ENCODE results near the gene EXOC2.

Gene EXOC2

GRCh38 chr6:558089-558488 lies 134.8 kb downstream of the EXOC2 start:
- no peaks in the 10 kb centered on the region; the same call in 1 of the 2 replicates for H3K36me3 ChIP-seq (ENCODE audit: control insufficient read depth, low read length)
- no peak overlapping the region for H3K4me2 ChIP-seq (ENCODE audit: low read length)
- no peaks in the 10 kb centered on the region for H3K4me1 ChIP-seq (ENCODE audit: control insufficient read depth, low read length)
- no peaks in the 10 kb centered on the region for H4K20me1 ChIP-seq (ENCODE audit: control insufficient read depth, insufficient read depth, low read depth, low read length)
- no peak overlapping the region for H3K4me3 ChIP-seq (ENCODE audit: low read length)
- H3K27ac ChIP-seq (ENCODE audit: low read depth, low read length): no peak overlapping the region
- no peaks in the 10 kb centered on the region for H3K9me3 ChIP-seq (ENCODE audit: control insufficient read depth, insufficient read depth, low read length)
- H3F3A ChIP-seq (ENCODE audit: control insufficient read depth, insufficient read depth): no peaks in the 10 kb centered on the region
- no peaks in the 10 kb centered on the region for H3K79me2 ChIP-seq (ENCODE audit: control insufficient read depth, low read length)
- no peaks in the 10 kb centered on the region for H3K9me2 ChIP-seq (replicated peaks; ENCODE audit: control insufficient read depth, low read length)
- no peaks in the 10 kb centered on the region for H3K27me3 ChIP-seq (ENCODE audit: control insufficient read depth, low read length)
- no peak for TF ChIP-seq EZH2phosphoT487 (IDR thresholded peaks at IDR 0.05; ENCODE audit: borderline replicate concordance, low read length)
- peak; percentile 12 for TF ChIP-seq CTCF (IDR thresholded peaks at IDR 0.05; ENCODE audit: low read depth, low read length, poor library complexity, severe bottlenecking)

DNA sequence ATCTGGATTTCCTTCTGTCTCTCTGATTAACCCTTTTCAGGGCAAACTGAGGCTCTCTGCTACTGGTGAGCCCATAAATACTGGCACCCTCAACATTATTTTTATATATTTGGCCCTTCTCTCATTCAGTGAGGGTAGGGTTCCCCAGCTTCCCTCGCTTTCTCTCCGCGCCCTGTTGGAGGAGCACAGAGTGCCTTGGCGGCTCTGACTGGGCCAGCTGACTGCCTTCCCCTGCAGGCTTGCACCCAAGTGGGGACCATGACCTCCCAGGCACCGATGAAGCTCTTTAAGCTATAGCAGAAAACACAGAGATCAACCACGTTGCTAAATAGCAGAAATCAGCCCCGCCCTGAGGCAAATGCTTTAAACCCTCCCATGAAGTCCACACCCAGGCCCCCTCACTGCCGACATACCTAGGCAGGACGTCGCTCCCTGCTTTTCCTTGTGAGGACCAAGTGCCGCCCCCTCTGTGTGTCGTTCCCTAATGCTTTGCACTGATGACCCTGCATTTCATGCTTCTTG lies 141.0 kb downstream of the EXOC2 start:
- H3K4me1 ChIP-seq (ENCODE audit: control insufficient read depth, low read length): no peaks in the 10 kb centered on the region
- no peak for TF ChIP-seq CTCF (IDR thresholded peaks at IDR 0.05; ENCODE audit: low read depth, low read length, poor library complexity, severe bottlenecking)
- no peak for TF ChIP-seq EZH2phosphoT487 (IDR thresholded peaks at IDR 0.05; ENCODE audit: borderline replicate concordance, low read length)
- no peaks in the 10 kb centered on the region; the same call in 1 of the 2 replicates for H3K36me3 ChIP-seq (ENCODE audit: control insufficient read depth, low read length)
- H3K27me3 ChIP-seq (ENCODE audit: control insufficient read depth, low read length): no peaks in the 10 kb centered on the region
- no peak overlapping the region for H3K4me3 ChIP-seq (ENCODE audit: low read length)
- H3K27ac ChIP-seq (ENCODE audit: low read depth, low read length): no peak overlapping the region
- H3K9me3 ChIP-seq (ENCODE audit: control insufficient read depth, insufficient read depth, low read length): no peaks in the 10 kb centered on the region
- no peak overlapping the region for H3K4me2 ChIP-seq (ENCODE audit: low read length)
- H3K9me2 ChIP-seq (replicated peaks; ENCODE audit: control insufficient read depth, low read length): no peaks in the 10 kb centered on the region
- H3F3A ChIP-seq (ENCODE audit: control insufficient read depth, insufficient read depth): no peaks in the 10 kb centered on the region
- H4K20me1 ChIP-seq (ENCODE audit: control insufficient read depth, insufficient read depth, low read depth, low read length): no peaks in the 10 kb centered on the region
- no peaks in the 10 kb centered on the region for H3K79me2 ChIP-seq (ENCODE audit: control insufficient read depth, low read length)

DNA sequence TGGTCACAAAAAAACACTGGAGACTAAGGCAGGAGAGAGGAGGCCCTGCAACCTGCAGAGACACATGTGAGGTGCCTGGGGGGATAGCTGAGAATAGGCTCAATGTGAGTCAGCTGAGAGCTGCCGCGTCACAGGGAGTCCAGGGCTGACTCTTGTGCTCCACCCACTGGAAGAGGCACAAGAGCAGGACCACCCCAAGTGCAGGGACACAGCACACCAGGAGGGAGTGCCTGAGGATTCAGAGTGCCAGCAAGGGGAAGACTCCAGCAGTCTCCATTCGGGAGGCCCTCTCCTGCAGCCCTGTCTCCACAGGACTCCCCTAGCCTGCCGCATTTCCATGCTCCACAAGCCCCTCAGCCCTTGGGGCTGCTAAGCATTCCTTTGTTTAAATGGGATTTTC lies 141.5 kb downstream of the EXOC2 start:
- Histone ChIP-seq H3K9me3 (ENCODE audit: control insufficient read depth, insufficient read depth, low read length) (no peaks in the 10 kb centered on the region), H3K9me2 (replicated peaks; ENCODE audit: control insufficient read depth, low read length) (no peaks in the 10 kb centered on the region), H3K4me3 (ENCODE audit: low read length) (no peak overlapping the region), H3K27ac (ENCODE audit: low read depth, low read length) (no peak overlapping the region), H3K79me2 (ENCODE audit: control insufficient read depth, low read length) (no peaks in the 10 kb centered on the region), H3K27me3 (ENCODE audit: control insufficient read depth, low read length) (no peaks in the 10 kb centered on the region), H3K4me1 (ENCODE audit: control insufficient read depth, low read length) (no peaks in the 10 kb centered on the region), H3K36me3 (ENCODE audit: control insufficient read depth, low read length) (no peaks in the 10 kb centered on the region; the same call in 1 of the 2 replicates), H3K4me2 (ENCODE audit: low read length) (no peak overlapping the region), H4K20me1 (ENCODE audit: control insufficient read depth, insufficient read depth, low read depth, low read length) (no peaks in the 10 kb centered on the region), H3F3A (ENCODE audit: control insufficient read depth, insufficient read depth) (no peaks in the 10 kb centered on the region)
- TF ChIP-seq EZH2phosphoT487 (IDR thresholded peaks at IDR 0.05; ENCODE audit: borderline replicate concordance, low read length) (no peak), CTCF (IDR thresholded peaks at IDR 0.05; ENCODE audit: low read depth, low read length, poor library complexity, severe bottlenecking) (no peak)

Measured in DOHH2 (cell line).